ENCODE measurements around the gene INO80E.
"Not testable (repeated sequence)": the region's sequence is repeated elsewhere in the genome, so short reads cannot be mapped to it uniquely, and the experiment has no call there.

Gene INO80E

GRCh38 chr16:30010844-30011713 is 15.0 kb downstream of the INO80E start, which contains the start of gene DOC2A:
TSS of gene DOC2A (minus strand) at chr16:30011027. CDS start at chr16:30010222, 805 bp downstream.
- DNase-seq (ENCODE audit: low read depth), result no peak

- DNase-seq (ENCODE audit: low read depth), result no peak
Measured at GRCh38 chr16:30011714-30012504, 15.9 kb downstream of the INO80E start.

- not testable (repeated sequence) for DNase-seq (ENCODE audit: low read depth)
Measured at GRCh38 chr16:30012598-30012997, 16.6 kb downstream of the INO80E start.

- not testable (repeated sequence) for DNase-seq (ENCODE audit: low read depth)
Measured at GRCh38 chr16:30015450-30015849, 19.4 kb downstream of the INO80E start.

- no peak for DNase-seq (ENCODE audit: low read depth)
Measured at GRCh38 chr16:30016555-30017276, 20.7 kb downstream of the INO80E start.

GRCh38 chr16:30017277-30017656 is 21.2 kb downstream of the INO80E start:
- DNase-seq (ENCODE audit: low read depth), result no peak

- DNase-seq (ENCODE audit: low read depth), result not testable (repeated sequence)
Measured at GRCh38 chr16:30017937-30018336, 21.9 kb downstream of the INO80E start.

- no peak for DNase-seq (ENCODE audit: low read depth)
Measured at GRCh38 chr16:30018731-30019158, 22.7 kb downstream of the INO80E start.

- no peak for DNase-seq (ENCODE audit: low read depth)
Measured at GRCh38 chr16:30022887-30023286, 26.8 kb downstream of the INO80E start, which contains the start of gene C16orf92. TSS of gene C16orf92 (plus strand) at chr16:30023198. CDS start at chr16:30023341, 143 bp downstream.

- DNase-seq (ENCODE audit: low read depth), result no peak
Measured at GRCh38 chr16:30023586-30023985, 27.5 kb downstream of the INO80E start.

- no peak for DNase-seq (ENCODE audit: low read depth)
Measured at GRCh38 chr16:30024451-30024850, 28.4 kb downstream of the INO80E start.

GRCh38 chr16:30025156-30025555 is 29.1 kb downstream of the INO80E start:
- DNase-seq (ENCODE audit: low read depth), result no peak

- no peak for DNase-seq (ENCODE audit: low read depth)
Measured at GRCh38 chr16:30025574-30025973, 29.5 kb downstream of the INO80E start.

GRCh38 chr16:30026449-30026848 is 30.4 kb downstream of the INO80E start:
- DNase-seq (ENCODE audit: low read depth), result no peak

- DNase-seq (ENCODE audit: low read depth), result no peak
Measured at GRCh38 chr16:30027588-30028437, 31.8 kb downstream of the INO80E start.

GRCh38 chr16:30028438-30029076 is 32.5 kb downstream of the INO80E start:
- no peak for DNase-seq (ENCODE audit: low read depth)

GRCh38 chr16:30030011-30030685 is 34.1 kb downstream of the INO80E start:
- DNase-seq (ENCODE audit: low read depth), result no peak

GRCh38 chr16:30030841-30031413 is 34.9 kb downstream of the INO80E start, which contains the start of gene TLCD3B:
TSS of gene TLCD3B (minus strand) at chr16:30031271. CDS start at chr16:30030527, 744 bp downstream.
- DNase-seq (ENCODE audit: low read depth), result no peak

GRCh38 chr16:30031477-30031918 is 35.5 kb downstream of the INO80E start:
- no peak for DNase-seq (ENCODE audit: low read depth)
